ENCODE measurements around the gene ADCY5.

The ADCY5 gene

DNA sequence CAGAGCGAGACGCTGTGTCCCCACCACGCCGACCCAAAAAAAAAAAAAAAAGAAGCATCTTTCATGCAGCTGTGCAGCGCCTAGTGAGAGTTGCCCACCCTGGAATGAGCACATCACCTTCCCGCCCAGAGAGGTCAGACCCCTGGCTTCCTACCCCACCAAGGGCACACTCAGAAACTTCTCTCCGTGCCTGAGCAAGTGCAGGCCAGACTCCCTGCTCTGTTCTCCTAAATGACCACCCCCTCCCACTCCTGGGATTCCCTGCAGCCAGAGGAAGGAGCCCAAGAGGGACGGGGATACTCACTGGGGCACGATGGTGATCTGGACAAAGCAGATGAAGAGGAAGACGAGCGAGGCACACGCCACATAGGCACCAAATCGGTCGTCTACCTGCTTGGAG is 131.2 kb downstream of the ADCY5 start:
- no peak overlapping the region for H3K4me3 ChIP-seq (ENCODE audit: low read length)
- no peak for DNase-seq (ENCODE audit: low read depth)
- TF ChIP-seq, protein P1, sequence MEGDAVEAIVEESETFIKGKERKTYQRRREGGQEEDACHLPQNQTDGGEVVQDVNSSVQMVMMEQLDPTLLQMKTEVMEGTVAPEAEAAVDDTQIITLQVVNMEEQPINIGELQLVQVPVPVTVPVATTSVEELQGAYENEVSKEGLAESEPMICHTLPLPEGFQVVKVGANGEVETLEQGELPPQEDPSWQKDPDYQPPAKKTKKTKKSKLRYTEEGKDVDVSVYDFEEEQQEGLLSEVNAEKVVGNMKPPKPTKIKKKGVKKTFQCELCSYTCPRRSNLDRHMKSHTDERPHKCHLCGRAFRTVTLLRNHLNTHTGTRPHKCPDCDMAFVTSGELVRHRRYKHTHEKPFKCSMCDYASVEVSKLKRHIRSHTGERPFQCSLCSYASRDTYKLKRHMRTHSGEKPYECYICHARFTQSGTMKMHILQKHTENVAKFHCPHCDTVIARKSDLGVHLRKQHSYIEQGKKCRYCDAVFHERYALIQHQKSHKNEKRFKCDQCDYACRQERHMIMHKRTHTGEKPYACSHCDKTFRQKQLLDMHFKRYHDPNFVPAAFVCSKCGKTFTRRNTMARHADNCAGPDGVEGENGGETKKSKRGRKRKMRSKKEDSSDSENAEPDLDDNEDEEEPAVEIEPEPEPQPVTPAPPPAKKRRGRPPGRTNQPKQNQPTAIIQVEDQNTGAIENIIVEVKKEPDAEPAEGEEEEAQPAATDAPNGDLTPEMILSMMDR (IDR thresholded peaks at IDR 0.05; ENCODE audit: insufficient read depth, low read depth, low read length, missing control alignments): no peak

DNA sequence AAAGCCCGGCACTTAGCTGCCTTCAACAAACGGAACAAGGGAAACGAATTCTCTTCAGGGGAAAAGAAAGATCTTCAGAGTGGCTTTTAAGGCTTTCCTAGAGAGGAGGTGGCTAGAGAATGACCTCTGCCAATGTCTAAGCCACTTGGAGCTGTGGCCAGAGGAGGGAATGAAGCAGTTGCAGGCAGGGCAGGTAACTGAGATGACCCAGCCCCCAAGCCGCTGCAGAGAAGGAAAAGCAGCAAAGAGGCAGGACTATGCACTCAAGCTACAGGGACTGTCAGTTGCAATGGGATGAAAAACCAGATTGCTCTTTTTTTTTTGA is 133.7 kb downstream of the ADCY5 start:
- no peak overlapping the region for H3K4me3 ChIP-seq (ENCODE audit: low read length)
- TF ChIP-seq, protein P1 (IDR thresholded peaks at IDR 0.05; ENCODE audit: insufficient read depth, low read depth, low read length, missing control alignments): no peak
- DNase-seq (ENCODE audit: low read depth): no peak

DNA sequence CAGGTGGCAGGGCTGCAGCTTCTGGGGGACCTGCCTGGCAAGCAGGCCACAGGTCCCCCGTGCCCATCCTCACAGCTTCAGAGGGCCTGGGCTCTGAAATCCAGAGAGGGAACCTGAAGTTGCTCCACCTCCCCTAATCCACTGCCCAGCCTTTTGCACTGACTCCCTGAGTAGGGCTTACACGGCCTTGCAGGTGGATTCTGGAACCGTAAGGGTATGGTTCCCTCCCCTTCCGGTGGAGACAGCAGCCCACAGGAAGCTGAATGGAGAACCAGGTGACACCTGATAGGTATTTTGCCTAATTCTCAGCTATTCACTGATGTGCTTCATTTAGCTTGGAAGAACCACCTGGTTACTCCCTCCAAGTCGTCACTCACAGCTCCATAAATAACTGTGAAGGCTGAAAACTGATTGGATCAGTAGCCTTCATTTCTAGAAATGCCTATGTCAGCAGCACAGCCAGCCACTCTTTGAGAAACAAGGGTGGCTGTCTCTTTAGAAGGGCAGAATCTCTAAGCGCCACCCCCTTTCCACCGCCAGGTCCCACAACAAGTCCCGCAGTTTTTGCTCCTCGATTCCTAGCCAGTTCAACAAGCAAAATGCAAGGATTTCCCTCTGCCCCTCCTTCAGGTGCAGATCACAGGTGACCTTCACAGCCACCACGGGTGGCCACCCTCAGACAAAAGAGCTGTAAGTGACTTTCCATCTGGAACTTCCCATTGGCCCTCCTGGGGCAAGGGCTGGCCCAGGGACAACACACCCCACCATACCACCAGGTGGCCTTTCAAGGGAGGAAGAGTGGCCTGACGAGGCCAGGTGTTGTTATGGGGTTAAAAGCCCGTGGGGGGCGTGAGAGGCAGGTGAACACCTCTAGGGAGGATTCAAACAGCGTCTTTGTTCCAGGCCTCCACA is 134.3 kb downstream of the ADCY5 start:
- TF ChIP-seq, protein P1 (IDR thresholded peaks at IDR 0.05; ENCODE audit: insufficient read depth, low read depth, low read length, missing control alignments): no peak
- no peak overlapping the region for H3K4me3 ChIP-seq (ENCODE audit: low read length)
- no peak for DNase-seq (ENCODE audit: low read depth)

DNA sequence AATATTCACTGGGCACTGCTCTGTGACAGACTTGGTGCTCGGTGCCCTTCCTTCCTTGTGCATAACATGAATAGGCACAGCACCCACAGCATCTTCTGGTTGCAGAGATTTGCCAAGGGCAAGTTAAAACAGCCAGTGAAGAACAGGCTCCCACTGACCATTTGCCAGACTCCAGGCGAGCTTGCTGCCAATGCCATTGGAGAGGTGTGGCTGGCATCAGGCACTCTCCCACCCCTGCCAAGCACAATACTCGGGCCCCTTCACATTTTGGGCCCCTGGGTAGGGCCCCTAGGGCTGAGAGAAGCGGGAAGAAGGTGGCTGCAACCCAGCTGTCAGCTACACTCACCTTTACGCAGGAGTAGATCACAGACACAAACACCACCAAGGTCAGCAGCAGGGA is 135.0 kb downstream of the ADCY5 start:
- no peak overlapping the region for H3K4me3 ChIP-seq (ENCODE audit: low read length)
- TF ChIP-seq, protein P1 (IDR thresholded peaks at IDR 0.05; ENCODE audit: insufficient read depth, low read depth, low read length, missing control alignments): no peak
- no peak for DNase-seq (ENCODE audit: low read depth)

DNA sequence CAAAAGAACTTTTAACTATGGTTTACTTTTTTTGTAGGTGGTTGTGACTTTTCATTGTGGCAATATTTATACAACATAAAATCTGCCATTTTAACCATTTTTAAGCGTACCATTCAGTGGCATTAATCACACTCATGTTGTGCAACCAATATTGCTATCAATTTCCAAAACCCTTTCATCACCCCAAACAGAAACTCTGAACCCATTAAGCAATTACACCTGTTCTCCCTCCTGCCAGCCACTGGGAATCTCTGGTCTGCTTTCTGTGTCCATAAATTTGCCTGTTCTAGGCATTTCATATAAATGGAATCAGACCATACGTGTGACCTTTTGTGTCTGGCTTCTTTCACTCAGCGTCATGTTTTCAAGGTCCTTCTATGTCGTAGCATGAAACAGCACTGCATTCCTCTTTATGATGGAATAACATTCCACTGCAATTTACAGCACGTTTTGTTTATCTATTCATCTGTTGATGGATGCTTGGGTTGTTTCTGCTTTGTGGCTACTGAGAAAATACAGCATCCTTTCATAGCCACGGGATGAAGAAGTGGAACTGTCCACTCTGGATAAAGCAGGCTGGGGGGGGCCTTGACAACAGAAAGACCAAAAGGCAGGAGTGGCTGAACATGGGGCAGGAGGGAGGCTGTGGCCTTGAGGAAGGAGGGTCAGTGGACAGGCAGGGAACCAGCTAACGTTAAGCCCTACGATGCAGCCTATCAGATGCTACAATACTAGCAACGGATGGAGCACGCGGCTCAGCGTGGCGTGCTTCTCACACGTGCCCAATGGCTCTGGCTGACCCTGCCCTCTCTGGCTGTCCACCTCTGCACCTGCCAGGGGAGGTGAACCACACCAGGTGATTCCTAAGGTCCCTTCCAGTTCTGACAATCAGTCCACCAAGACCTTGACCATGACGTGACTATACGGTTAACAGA is 136.3 kb downstream of the ADCY5 start:
- TF ChIP-seq, protein P1 (IDR thresholded peaks at IDR 0.05; ENCODE audit: insufficient read depth, low read depth, low read length, missing control alignments): no peak
- DNase-seq (ENCODE audit: low read depth): no peak
- H3K4me3 ChIP-seq (ENCODE audit: low read length): no peak overlapping the region

DNA sequence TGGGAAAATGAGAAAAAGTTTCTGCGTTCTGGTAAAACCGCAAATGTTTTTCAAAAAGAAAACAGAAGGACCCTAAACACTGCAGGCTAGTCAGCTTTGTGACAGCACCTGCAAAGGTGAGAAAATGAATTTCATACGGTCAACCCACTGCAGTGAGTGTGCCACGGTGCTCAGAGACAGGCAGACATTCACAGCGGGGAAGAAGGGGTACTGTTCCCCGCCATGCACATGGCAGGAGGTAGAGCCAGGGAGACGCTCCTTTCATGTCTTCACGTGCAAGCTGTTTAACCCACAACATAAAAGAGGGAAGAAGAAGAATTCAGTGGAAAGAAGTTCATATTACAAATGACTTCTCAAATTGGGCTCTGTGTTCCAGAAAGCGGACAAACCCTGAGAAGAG is 137.7 kb downstream of the ADCY5 start:
- TF ChIP-seq, protein P1 (IDR thresholded peaks at IDR 0.05; ENCODE audit: insufficient read depth, low read depth, low read length, missing control alignments): no peak
- DNase-seq (ENCODE audit: low read depth): no peak
- no peak overlapping the region for H3K4me3 ChIP-seq (ENCODE audit: low read length)
